MM.1S (cell line): ENCODE results near the gene ANGPTL5.

Experiments
- CTCF ChIP-seq: fragments of 300-600 bp; sonication (generic); IDR thresholded peaks from 2 replicates; pipeline ENCODE4 v1.5.1; 2016; ENCODE audit warnings: antibody characterized with exemption, low read length, mixed read lengths
- EZH2 ChIP-seq: fragments of 300-600 bp; sonication (generic); optimal IDR thresholded peaks from 2 replicates; pipeline ENCODE3; 2017; ENCODE audit warnings: low read depth, mild to moderate bottlenecking, antibody characterized with exemption, low read length, mixed read lengths

GRCh38 chr11:101915791-101916291 lies 481 bp downstream of the ANGPTL5 start:
- TF ChIP-seq CTCF (no peak), EZH2 (no peak)
